Keratinocyte (primary cell): ENCODE data around the gene DSCAML1. TPM values are rescaled to one million over a fixed set of nuclear protein-coding genes. Genes with fewer than 3 reads are reported as not detected.

Experiments
- DNase-seq: peaks from one replicate; pipeline ENCODE4 v3.0.0-alpha.2; 2011; ENCODE audit warnings: low read depth, missing footprints, low spot score
- FAIRE-seq: peaks from 2 replicates; lab custom pipeline; 2011; peaks lifted over from hg19 to GRCh38; lab: Jason Lieb, UNC
- H2AFZ ChIP-seq: 2 replicates; pipeline ENCODE4 v1.6.0; 2012; ENCODE audit warnings: low read length, control low read depth, inconsistent platforms; ENCODE audit not compliant: control insufficient read depth
- H3K27ac ChIP-seq: 2 replicates; pipeline ENCODE4 v1.5.1; 2011; ENCODE audit warnings: low read length; ENCODE audit not compliant: control insufficient read depth, insufficient read depth
- H3K27me3 ChIP-seq: 3 replicates; pipeline ENCODE4 v1.6.0; 2011; ENCODE audit warnings: low read length; ENCODE audit not compliant: control insufficient read depth, insufficient read depth; ENCODE audit errors: extremely low read depth
- H3K36me3 ChIP-seq, 2 experiments: 2 replicates in 1 of 2; 3 replicates in 1 of 2; pipeline ENCODE4 v1.5.1; 2011; ENCODE audit warnings: low read length in 2 of 2, mild to moderate bottlenecking in 1 of 2; ENCODE audit not compliant: control insufficient read depth in 2 of 2, insufficient read depth in 2 of 2; ENCODE audit errors: extremely low read depth in 1 of 2
- H3K4me1 ChIP-seq: 3 replicates; pipeline ENCODE4 v1.5.1; 2011; ENCODE audit warnings: low read length; ENCODE audit not compliant: control insufficient read depth, insufficient read depth; ENCODE audit errors: extremely low read depth
- H3K4me2 ChIP-seq: 3 replicates; pipeline ENCODE4 v1.6.0; 2011; ENCODE audit warnings: low read depth, low read length; ENCODE audit not compliant: control insufficient read depth, insufficient read depth; ENCODE audit errors: extremely low read depth
- H3K4me3 ChIP-seq, 3 experiments: fragments of 200-600 bp in 1 of 3; sonication (generic) in 1 of 3; 2 replicates in 2 of 3; 3 replicates in 1 of 3; pipeline ENCODE4 v1.5.1; 2011 to 2016; ENCODE audit warnings: low read length in 3 of 3, mild to moderate bottlenecking in 3 of 3, control low read depth in 2 of 3, inconsistent platforms in 1 of 3, low read depth in 1 of 3, mixed read lengths in 1 of 3, mixed run types in 1 of 3, moderate library complexity in 1 of 3; ENCODE audit not compliant: control insufficient read depth in 2 of 3, insufficient read depth in 2 of 3; ENCODE audit errors: extremely low read depth in 1 of 3
- H3K79me2 ChIP-seq: 2 replicates; pipeline ENCODE4 v1.6.0; 2012; ENCODE audit warnings: low read length; ENCODE audit not compliant: control insufficient read depth, insufficient read depth
- H3K9ac ChIP-seq: 3 replicates; pipeline ENCODE4 v1.6.0; 2011; ENCODE audit warnings: low read length; ENCODE audit not compliant: control insufficient read depth, insufficient read depth; ENCODE audit errors: extremely low read depth
- H3K9me1 ChIP-seq: 3 replicates; pipeline ENCODE4 v1.6.0; 2011; ENCODE audit warnings: low read length; ENCODE audit not compliant: control insufficient read depth, insufficient read depth; ENCODE audit errors: extremely low read depth
- H3K9me3 ChIP-seq: 2 replicates; pipeline ENCODE4 v1.5.1; 2012; ENCODE audit warnings: low read depth, low read length; ENCODE audit not compliant: control insufficient read depth
- H4K20me1 ChIP-seq: 3 replicates; pipeline ENCODE4 v1.6.0; 2011; ENCODE audit warnings: low read length; ENCODE audit not compliant: control insufficient read depth, insufficient read depth; ENCODE audit errors: extremely low read depth
- CTCF ChIP-seq, 3 experiments: IDR thresholded peaks in 1 of 3; conservative IDR thresholded peaks in 1 of 3; optimal IDR thresholded peaks in 1 of 3; 2 replicates in 2 of 3; 3 replicates in 1 of 3; pipeline versions ENCODE3 to v1.5.1; 2011; ENCODE audit warnings: low read length in 3 of 3, mild to moderate bottlenecking in 3 of 3, moderate library complexity in 2 of 3, control low read depth in 1 of 3, inconsistent platforms in 1 of 3; ENCODE audit not compliant: insufficient read depth in 2 of 3; ENCODE audit errors: extremely low read depth in 1 of 3
- EZH2 ChIP-seq: IDR thresholded peaks from one replicate; pipeline ENCODE4 v1.6.1; 2012; ENCODE audit warnings: inconsistent platforms, mild to moderate bottlenecking, low read length, moderate library complexity
- dilution Hi-C: fragments of 300-500 bp; cut with MboI; formaldehyde crosslinking; loops from one replicate; pipeline ENCODE4 v1.7.0; 2020; ENCODE audit warnings: low sequenced_read_pairs; ENCODE audit not compliant: extremely low pct_ligation_motif_present
- polyA plus RNA-seq, 5 experiments: library from polyadenylated mRNA; depleted of rRNA in 3 of 5; stranded (reverse) in 3 of 5; stranded (forward) in 1 of 5; unstranded in 1 of 5; fragments of >200 nt; gene quantifications; 1 replicate in 1 of 5; 2 replicates in 3 of 5; 3 replicates in 1 of 5; pipeline versions ENCODE4 v1.2.1 to v1.2.3, GENCODE V29; 2011 to 2012; ENCODE audit warnings: missing spikeins in 2 of 5, low read depth in 1 of 5, low replicate concordance in 1 of 5

The DSCAML1 gene
- polyA plus RNA-seq, 1 donor (not counting 4 experiments of a cell fraction or from before 2014, with no cell fraction given), result not detected

GRCh38 chr11:117412176-117412575 is 384.8 kb downstream of the DSCAML1 start:
- Histone ChIP-seq H3K36me3 (peaks cover 9 to 13% of the 10 kb centered on the region in 2 experiments), H3K4me1 (no peaks in the 10 kb centered on the region), H3K9ac (no peak overlapping the region), H3K27ac (no peak overlapping the region), H4K20me1 (no peaks in the 10 kb centered on the region), H2AFZ (no peak overlapping the region), H3K4me3 (no peak overlapping the region), H3K27me3 (no peaks in the 10 kb centered on the region), H3K9me1 (no peaks in the 10 kb centered on the region), H3K4me2 (no peak overlapping the region), H3K9me3 (no peaks in the 10 kb centered on the region), H3K79me2 (no peaks in the 10 kb centered on the region)
- TF ChIP-seq EZH2, result no peak
- no peak for TF ChIP-seq CTCF (optimal IDR thresholded peaks at IDR 0.05 in 1 of 3, IDR thresholded peaks at IDR 0.05 in 1 of 3, conservative IDR thresholded peaks at IDR 0.05 in 1 of 3; ENCODE audit: extremely low read depth in 1 of 3, insufficient read depth in 2 of 3, low read length in 3 of 3)
- FAIRE-seq, result no peak
- DNase-seq, result no peak
- dilution Hi-C loops, result no loop called here

GRCh38 chr11:117411736-117412135 is 385.3 kb downstream of the DSCAML1 start:
- H3K4me3 ChIP-seq, result no peak overlapping the region
- FAIRE-seq (no peak), DNase-seq (no peak)
- H3K36me3 ChIP-seq, result peaks cover 9 to 13% of the 10 kb centered on the region in 2 experiments
- no peak overlapping the region for H3K4me2 ChIP-seq
- no peaks in the 10 kb centered on the region for H3K79me2 ChIP-seq
- H3K9me1 ChIP-seq, result no peaks in the 10 kb centered on the region
- H4K20me1 ChIP-seq, result no peaks in the 10 kb centered on the region
- H3K27ac ChIP-seq, result no peak overlapping the region
- H3K9me3 ChIP-seq, result no peaks in the 10 kb centered on the region
- no peaks in the 10 kb centered on the region for H3K27me3 ChIP-seq
- TF ChIP-seq EZH2, result no peak
- no peak for TF ChIP-seq CTCF (optimal IDR thresholded peaks at IDR 0.05 in 1 of 3, IDR thresholded peaks at IDR 0.05 in 1 of 3, conservative IDR thresholded peaks at IDR 0.05 in 1 of 3; ENCODE audit: extremely low read depth in 1 of 3, insufficient read depth in 2 of 3, low read length in 3 of 3)
- H3K9ac ChIP-seq, result no peak overlapping the region
- no peaks in the 10 kb centered on the region for H3K4me1 ChIP-seq
- no peak overlapping the region for H2AFZ ChIP-seq
- dilution Hi-C loops, result no loop called here
